Psoas muscle (tissue), 8 donors: Measurements from ENCODE around the gene TRIM37. TPM values are rescaled to one million over a fixed set of nuclear protein-coding genes. Genes with fewer than 3 reads are reported as not detected.

Experiments
- ATAC-seq, 4 donors: fragments of 200-7000 bp; cut with Tn5 transposase; one replicate each; pipeline ENCODE4 v1.9.1; 2020; ENCODE audit warnings: moderate library complexity in 3 of 4, mild to moderate bottlenecking in 2 of 4
- DNase-seq, 2 donors: peaks; one replicate each; pipeline ENCODE4 v3.0.0-alpha.2; 2020
- H3K27ac ChIP-seq: fragments of 200-600 bp; one replicate; pipeline ENCODE4 v1.8.0; 2022
- H3K27me3 ChIP-seq, 3 donors: fragments of 200-600 bp in 1 of 3; one replicate each; pipeline versions ENCODE4 v1.6.1 to v1.8.0; 2013 to 2022; ENCODE audit warnings: low read length in 2 of 3, mild to moderate bottlenecking in 2 of 3, moderate library complexity in 1 of 3; ENCODE audit not compliant: insufficient read depth in 3 of 3
- H3K36me3 ChIP-seq, 2 donors: fragments of 200-600 bp in 1 of 2; one replicate each; pipeline versions ENCODE4 v1.6.1 to v1.8.0; 2013 to 2022; ENCODE audit warnings: low read depth in 1 of 2, mild to moderate bottlenecking in 1 of 2, moderate library complexity in 1 of 2; ENCODE audit not compliant: insufficient read depth in 1 of 2
- H3K4me1 ChIP-seq: fragments of 200-600 bp; one replicate; pipeline ENCODE4 v1.8.0; 2022
- H3K4me3 ChIP-seq: fragments of 200-600 bp; one replicate; pipeline ENCODE4 v1.8.0; 2022; ENCODE audit warnings: mild to moderate bottlenecking
- H3K9me3 ChIP-seq: fragments of 200-600 bp; one replicate; pipeline ENCODE4 v1.8.0; 2022
- WGBS, 3 donors: extraction: QIAGEN DNeasy Blood & Tissue Kit; methylation state at CpG; one replicate each; pipeline versions ENCODE4 v1.1.6 to v1.1.7; 2013; 5-methylcytosine and 5-hydroxymethylcytosine counted together
- intact Hi-C, 2 donors: fragments of 100-400 bp; cut with DNase I; formaldehyde crosslinking; loops; one replicate each; pipeline versions ENCODE4 v1.11.0 to v1.14.2; 2022
- polyA plus RNA-seq, 3 donors: library from polyadenylated mRNA; stranded (reverse); fragments of 200-250 nt; gene quantifications; one replicate each; pipeline ENCODE4 v1.2.3, GENCODE V29; 2013
- total RNA-seq, 4 donors: library from RNA; stranded (reverse); fragmentation: NEBNext Ultra II Directional in 2 of 4; extraction: Animal tissue kit (Norgen Biotek cat#: 25700) in 2 of 4; gene quantifications; one replicate each; pipeline versions ENCODE4 v1.2.1 to v1.2.4, GENCODE V29; 2021 to 2023
- TF ChIP-seq, protein P1 (sequence below): fragments of 200-600 bp; IDR thresholded peaks from one replicate; pipeline ENCODE4 v1.8.0; 2022; ENCODE audit warnings: antibody characterized with exemption
- donor health status: healthy with polysubstance abuse.
- donor health status: DM: no; HTN: no; CAD: no; lungs with moderate emphysema.
- donor health status: Bipolar disorder and iron deficiency.
- donor health status: healthy.
- donor health status: DM: yes; HTN: yes; CAD: no.
- donor health status: DM: no; HTN: no; CAD: no.
- donor health status: DM: no; HTN: no; CAD: no.
- donor health status: DM: yes; HTN: yes; CAD: no.

The TRIM37 gene
- total and polyA plus RNA-seq, 7 donors = 6.8 to 17.6 (median 14.2) TPM

DNA sequence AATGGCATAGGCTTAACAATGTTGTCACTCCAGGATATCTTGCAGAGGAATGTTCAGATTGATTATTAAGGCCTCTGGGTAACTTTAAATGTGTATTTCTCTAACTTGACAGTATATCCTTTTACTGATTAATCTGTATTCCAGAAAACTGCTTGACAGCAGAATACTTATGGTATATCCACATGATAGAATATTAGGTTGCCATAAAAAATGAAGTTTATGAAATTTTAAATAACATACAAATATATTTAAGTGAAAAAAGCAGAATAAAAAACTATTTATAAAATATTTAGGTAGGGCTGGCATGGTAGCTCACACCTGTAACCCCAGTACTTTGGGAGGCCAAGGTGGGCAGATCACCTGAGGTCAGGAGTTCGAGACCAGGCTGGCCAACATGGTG is 106.7 kb downstream of the TRIM37 start:
- Histone ChIP-seq H3K4me1 (no peaks in the 10 kb centered on the region), H3K27ac (no peak overlapping the region), H3K4me3 (no peak overlapping the region), H3K9me3 (no peaks in the 10 kb centered on the region), H3K27me3 (no peaks in the 10 kb centered on the region), H3K36me3 (peaks cover 0 to 50% of the 10 kb centered on the region in 2 donors)
- intact Hi-C loops = loop anchor here in 1 of 2 donors (10.0 kb wide), 1 partner anchor 285 kb away; no protein-coding TSS in a partner anchor
- no peak for DNase-seq
- TF ChIP-seq, protein P1, sequence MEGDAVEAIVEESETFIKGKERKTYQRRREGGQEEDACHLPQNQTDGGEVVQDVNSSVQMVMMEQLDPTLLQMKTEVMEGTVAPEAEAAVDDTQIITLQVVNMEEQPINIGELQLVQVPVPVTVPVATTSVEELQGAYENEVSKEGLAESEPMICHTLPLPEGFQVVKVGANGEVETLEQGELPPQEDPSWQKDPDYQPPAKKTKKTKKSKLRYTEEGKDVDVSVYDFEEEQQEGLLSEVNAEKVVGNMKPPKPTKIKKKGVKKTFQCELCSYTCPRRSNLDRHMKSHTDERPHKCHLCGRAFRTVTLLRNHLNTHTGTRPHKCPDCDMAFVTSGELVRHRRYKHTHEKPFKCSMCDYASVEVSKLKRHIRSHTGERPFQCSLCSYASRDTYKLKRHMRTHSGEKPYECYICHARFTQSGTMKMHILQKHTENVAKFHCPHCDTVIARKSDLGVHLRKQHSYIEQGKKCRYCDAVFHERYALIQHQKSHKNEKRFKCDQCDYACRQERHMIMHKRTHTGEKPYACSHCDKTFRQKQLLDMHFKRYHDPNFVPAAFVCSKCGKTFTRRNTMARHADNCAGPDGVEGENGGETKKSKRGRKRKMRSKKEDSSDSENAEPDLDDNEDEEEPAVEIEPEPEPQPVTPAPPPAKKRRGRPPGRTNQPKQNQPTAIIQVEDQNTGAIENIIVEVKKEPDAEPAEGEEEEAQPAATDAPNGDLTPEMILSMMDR = no peak
- 95 to 100% (median 100%) methylated on average over 1 of the region's 1 CpG for WGBS, 3 donors
- ATAC-seq = no peak

DNA sequence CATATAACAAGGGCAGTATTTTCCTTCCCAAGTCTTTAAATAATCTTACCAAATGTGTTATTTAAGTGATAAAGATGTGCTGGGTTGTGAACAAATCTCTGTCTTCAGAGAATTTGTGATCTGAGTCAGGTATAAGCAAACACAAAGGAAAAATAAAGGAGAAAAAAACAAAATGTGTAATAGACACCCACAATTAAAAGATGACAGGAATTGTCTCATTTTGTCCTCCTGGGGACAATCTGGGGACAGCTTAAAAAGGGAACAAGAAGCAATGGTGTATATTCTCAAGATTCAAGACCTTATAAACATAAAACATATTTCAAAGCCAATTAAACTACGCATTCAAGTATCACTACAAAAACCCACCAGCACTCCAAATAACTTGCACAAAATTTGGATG is 107.2 kb downstream of the TRIM37 start:
- Histone ChIP-seq H3K27me3 (no peaks in the 10 kb centered on the region), H3K36me3 (peaks cover 0 to 50% of the 10 kb centered on the region in 2 donors), H3K4me1 (no peaks in the 10 kb centered on the region), H3K4me3 (no peak overlapping the region), H3K9me3 (no peaks in the 10 kb centered on the region), H3K27ac (no peak overlapping the region)
- TF ChIP-seq, protein P1 = no peak
- ATAC-seq (no peak), DNase-seq (no peak)
- intact Hi-C loops = no loop called here
- 94 to 100% (median 97%) methylated on average over 1 of the region's 1 CpG for WGBS, 3 donors

DNA sequence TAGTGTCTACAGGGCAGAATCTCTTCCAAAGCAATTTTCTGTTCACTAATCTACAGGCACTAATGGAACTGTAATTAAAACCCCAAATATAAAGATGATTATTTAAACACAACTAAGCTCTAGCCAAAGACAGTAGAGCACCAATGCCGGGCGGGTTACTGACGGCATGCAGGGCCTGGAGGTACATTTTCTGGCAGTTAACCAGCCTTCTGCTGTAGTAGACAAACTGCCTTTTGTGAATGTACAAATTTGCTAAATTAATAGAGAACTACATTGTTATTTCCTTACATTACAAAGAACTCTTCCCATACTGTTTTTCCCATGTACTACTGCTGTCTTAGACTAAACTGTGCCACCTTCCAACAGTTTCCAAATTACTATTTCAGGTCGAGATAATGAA is 107.8 kb downstream of the TRIM37 start:
- intact Hi-C loops = no loop called here
- Histone ChIP-seq H3K4me1 (no peaks in the 10 kb centered on the region), H3K9me3 (no peaks in the 10 kb centered on the region), H3K36me3 (peaks cover 0 to 56% of the 10 kb centered on the region in 2 donors), H3K27ac (no peak overlapping the region), H3K4me3 (no peak overlapping the region), H3K27me3 (no peaks in the 10 kb centered on the region)
- DNase-seq (no peak), ATAC-seq (no peak)
- 87 to 92% (median 89%) methylated on average over 4 of the region's 4 CpGs for WGBS, 3 donors
- TF ChIP-seq, protein P1 = no peak

DNA sequence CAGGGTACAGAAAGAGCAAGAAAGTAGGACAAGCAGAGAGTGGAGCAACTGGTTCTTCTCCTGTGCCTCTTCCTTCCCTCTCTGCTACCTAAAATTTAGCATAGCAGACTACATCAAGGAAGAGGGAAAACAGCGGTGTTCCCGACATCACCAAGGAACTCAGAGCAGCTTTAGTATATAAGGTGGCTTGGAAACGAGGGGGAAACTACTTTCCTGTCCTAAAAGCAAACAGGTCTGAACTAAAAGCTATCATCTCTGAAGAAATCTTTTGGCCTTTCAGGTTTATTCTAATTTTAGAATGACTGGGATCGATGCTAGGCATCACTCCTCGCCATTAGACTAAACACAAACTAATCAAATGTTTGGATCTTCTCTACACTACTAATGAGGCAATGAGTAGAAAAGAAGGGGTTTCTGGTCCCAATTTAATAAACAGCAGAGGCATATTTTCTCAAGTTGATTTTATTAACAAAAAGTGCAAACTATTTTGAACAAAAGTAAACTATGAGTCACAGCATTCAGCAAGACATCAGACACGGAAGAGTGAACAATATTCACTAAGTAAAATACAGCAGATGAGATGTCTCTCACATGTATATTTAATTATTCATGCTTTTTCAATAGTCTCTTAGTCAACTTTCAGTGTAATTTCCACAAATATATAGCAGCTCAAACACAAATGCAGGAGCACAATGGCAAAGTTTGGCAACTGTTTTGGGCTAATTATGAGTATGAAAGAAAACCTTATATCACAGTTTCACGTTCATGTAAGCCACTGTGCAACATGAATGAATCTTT is 108.7 kb downstream of the TRIM37 start:
- ATAC-seq (no peak), DNase-seq (no peak)
- TF ChIP-seq, protein P1 = no peak
- WGBS, 3 donors = 81 to 91% (median 85%) methylated on average over 7 of the region's 7 CpGs
- H3K36me3 ChIP-seq = peaks cover 0 to 58% of the 10 kb centered on the region in 2 donors
- no peak overlapping the region for H3K27ac ChIP-seq
- intact Hi-C loops = no loop called here
- H3K9me3 ChIP-seq = no peaks in the 10 kb centered on the region
- H3K4me3 ChIP-seq = no peak overlapping the region
- no peaks in the 10 kb centered on the region for H3K27me3 ChIP-seq
- H3K4me1 ChIP-seq = no peaks in the 10 kb centered on the region

DNA sequence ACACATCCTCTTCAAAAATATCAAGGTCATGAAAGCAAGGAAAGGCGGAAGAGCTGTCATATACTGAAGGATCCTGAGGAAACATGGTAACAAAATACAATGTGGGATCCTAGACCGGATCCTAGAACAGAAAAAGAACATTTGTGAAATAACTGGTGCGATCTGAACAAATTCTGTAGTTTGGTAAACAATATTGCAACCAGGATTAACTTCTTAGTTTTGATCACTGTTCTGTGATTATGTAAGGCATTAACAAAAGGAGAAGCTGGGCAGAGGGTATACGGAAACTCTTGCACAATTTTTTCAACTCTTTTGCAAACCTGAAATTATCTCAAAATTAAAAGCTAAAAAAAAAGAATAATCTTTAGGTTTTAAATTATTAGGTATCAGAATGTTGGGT is 109.7 kb downstream of the TRIM37 start:
- 87 to 93% (median 91%) methylated on average over 4 of the region's 4 CpGs for WGBS, 3 donors
- peaks cover 0 to 58% of the 10 kb centered on the region in 2 donors for H3K36me3 ChIP-seq
- intact Hi-C loops = no loop called here
- TF ChIP-seq, protein P1 = no peak
- no peaks in the 10 kb centered on the region for H3K27me3 ChIP-seq
- no peak overlapping the region for H3K4me3 ChIP-seq
- H3K9me3 ChIP-seq = no peaks in the 10 kb centered on the region
- no peaks in the 10 kb centered on the region for H3K4me1 ChIP-seq
- H3K27ac ChIP-seq = no peak overlapping the region
- no peak for DNase-seq
- ATAC-seq = no peak
